ENCODE measurements around the gene HLA-DQB2.

- TF ChIP-seq POLR2A (IDR thresholded peaks at IDR 0.05), result no peak
- no peak for TF ChIP-seq POLR2AphosphoS5 (IDR thresholded peaks at IDR 0.05)
- no peak for TF ChIP-seq CTCF (IDR thresholded peaks at IDR 0.05)
These were observed 40.1 kb upstream of the HLA-DQB2 start for GRCh38 chr6:32803416-32803815.
